Germinal center (tissue), 1 donor: ENCODE data around the gene MRPS25.

Experiments
- DNase-seq: peaks from one replicate; pipeline ENCODE4 v3.0.0; 2012; ENCODE audit warnings: mixed read lengths, low spot score

MRPS25 gene

DNA sequence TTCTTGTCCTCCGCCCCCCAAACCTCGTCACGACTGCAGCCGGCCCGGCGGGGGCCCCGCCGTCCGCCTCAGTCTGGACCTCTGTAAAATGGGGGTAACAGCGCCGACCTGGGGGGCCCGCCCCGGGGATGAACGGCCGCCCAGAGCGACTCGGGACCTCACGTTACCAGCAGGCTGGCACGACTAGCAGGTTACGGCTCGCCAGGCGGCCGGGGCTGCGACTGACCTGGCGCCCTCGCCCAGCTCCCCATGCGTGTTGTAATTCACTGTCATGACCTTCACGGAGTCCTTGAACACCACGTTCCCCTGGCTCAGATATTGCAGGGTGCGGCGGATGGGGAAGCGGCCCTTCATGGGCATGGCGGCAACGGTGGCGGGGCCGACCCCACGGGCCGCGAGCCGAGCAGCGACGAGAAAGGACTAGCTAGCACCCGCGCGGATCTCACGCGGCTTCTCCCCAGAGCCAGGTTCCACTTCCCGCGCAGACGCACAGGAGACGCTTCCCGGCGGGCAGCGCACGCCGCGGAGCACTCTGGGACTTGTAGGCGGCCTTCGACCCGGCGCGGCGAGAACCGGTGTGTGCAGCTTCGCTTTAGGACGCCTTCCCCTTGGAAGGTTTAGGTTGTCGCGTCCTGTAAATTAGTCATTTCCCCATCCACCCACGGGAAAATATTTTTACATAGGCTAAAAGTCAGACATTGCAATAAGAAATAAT lies at the start of gene MRPS25:
Gene MRPS25, minus strand, starts transcription at position 481 of the 715 bp plus-strand sequence. Its CDS starts 121 bp downstream, at position 360.
- DNase-seq, result peak; percentile 94

DNA sequence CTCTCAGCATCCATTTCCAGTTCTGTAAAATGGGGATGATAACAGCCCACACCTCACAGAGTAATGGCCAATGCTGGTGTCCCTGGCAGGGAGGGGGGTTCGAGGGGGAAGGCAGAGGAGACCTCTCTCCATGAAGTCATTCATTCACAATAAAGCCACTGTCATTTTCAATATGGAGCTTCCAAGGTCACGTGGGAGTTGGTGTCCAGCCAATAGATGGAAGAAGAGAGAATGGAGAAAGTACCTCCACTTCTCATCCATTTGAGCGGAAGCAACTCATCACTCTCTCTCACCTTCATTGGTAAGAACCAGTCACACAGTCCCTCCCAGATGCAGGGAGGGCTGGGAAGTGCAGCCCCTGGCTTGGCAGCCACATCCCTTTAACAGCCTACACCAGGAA lies 48.8 kb upstream of the MRPS25 start:
- no peak for DNase-seq

DNA sequence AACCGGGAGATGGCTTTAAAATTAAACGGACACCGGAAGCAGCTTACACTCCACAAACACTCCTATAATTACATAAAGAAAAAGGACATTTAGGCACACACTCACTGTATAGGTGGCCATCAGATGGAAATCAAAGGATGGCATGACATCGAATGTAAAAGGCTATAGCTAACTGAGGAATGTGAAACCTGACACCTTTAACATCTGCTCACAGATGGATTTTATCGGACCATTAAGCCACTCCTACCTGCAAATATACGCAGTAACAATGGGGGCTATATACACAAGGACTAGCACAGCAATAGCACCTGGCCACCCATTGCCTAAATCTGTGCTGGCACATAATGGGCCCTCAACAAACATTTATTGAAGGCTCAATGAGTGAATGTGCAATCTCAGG lies 48.4 kb upstream of the MRPS25 start:
- DNase-seq, result no peak

DNA sequence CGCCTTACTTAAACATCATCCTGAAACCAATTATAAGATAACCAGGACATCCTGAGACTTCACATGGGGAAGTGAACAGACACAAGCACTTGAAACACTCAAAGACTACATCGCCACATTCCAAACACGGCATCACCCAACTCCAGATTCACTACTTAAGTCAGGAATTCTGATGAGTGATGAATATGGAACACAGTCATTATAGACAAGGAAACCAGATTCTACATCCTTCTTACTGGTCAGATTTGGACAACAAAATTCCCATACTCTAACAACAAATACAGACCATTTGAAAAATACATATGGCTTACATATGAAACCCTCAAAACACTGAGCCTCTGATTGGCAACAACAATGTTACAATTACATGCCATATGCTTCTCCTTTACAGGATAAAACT lies 46.9 kb upstream of the MRPS25 start:
- DNase-seq, result no peak

DNA sequence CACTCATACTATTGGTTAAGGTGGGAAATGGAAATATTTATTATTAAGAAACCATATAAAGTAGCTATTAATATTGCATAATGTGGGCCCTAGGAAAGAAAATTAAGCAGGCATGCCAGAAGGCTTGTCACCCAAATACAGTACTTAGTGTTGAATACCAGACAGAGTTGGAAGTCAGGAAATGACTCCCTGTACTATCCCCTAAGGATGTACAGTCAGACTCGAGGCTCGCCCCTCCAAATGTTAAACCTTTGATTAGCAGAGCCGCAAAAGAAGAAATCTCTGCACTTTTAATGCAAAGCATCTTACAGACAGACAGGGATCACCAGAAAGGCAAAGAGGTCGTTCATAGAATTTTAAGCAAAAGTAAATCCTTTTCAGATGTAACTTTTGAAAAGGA lies 45.1 kb upstream of the MRPS25 start:
- DNase-seq, result no peak

DNA sequence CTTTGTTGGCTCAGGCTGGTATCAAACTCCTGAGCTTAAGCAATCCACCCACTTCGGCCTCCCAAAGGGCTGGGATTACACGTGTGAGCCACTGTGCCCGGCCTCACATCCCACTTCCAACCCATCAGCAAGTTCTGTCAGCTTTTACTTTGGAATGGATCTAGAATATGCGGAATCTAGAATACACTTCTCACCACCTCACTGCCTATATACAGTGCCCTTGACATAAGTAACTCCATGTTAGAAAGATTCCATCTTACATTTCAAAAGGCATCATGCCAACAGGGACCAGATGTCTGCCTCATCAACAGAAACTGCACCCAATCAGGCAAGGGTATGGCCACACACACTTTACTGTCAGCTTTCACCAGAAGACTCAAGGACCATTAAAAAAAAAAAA lies 43.8 kb upstream of the MRPS25 start:
- no peak for DNase-seq

DNA sequence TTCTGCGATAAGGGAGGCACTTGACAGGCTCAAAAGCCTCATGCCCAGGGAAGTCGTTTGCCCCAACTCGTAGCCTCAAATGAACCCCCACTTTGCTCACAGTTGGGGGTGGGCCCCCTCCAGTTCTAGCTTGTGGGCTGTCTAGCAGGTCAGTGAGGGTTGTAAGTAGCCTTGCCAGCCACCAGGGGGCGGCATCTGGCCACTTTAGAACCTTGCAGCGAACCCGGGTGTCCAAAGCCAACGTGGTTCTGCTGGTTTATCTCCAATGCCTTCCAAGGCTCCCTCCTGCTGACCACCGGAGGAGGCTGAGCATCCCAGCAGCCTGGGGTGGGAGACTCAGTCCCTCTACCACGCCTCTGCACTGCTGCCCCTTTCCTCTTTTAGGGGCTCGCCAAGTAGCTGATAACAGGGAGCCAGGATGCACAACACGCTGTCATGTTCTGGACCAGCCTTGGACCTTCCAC lies 43.0 kb upstream of the MRPS25 start:
- peak; percentile 88 for DNase-seq

DNA sequence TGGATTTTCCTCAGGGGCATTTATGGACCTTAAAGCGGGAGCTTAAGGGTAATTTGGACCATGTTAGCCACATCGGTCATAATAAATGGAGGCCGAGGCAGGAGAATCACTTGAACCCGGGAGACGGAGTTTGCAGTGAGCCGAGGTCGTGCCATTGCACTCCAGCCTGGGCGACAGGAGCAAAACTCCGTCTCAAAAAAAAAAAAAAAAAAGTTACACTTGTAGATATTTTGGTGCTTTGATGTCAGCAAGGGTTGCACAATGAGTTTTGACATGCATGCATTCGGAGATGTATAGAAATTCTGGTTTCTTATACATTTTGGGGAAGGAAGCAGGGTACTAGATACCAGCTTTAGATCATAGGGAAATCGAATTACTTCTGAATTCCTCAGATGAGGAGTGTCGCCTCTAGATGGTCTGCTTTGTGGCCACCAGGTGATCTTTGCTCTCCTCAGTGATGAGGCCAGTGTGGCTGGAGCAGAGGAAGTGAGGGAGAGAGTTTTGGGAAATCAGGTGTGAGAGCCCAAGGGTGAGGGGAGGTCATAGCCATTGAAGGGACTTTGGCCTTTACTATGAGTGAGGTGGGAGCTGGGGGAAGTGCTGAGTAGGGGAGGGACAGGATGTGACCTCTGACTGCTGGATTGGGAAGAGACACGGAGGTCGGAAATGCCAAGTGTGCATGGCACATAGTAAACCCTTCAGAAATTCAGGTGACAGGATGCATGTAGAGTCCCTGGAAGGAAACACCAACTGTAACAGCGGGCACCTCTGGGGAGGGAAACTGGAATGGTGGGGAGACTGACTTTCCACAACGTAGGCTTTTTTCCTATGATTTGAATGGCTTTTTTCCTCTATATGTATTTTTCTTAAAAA lies 42.2 kb upstream of the MRPS25 start:
- no peak for DNase-seq

DNA sequence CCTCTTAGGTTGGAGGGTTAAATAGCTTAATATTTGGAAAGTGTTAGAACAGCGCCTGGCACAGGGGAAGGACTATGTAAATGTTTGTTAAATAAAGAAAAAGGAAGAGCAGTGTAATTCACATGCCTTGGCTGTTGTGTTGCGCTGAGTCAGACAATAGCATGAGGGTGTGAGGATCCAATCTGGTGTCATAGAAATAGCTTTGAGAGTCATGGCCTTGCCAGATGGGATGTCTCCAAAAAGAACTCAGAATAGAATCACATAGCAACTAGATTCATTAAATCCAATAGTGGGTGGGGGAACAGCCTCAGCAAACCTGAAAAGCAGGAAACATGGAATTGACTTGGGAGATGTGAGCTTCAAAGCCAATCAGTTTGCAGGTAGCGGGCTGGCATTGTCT lies 37.7 kb upstream of the MRPS25 start:
- no peak for DNase-seq

DNA sequence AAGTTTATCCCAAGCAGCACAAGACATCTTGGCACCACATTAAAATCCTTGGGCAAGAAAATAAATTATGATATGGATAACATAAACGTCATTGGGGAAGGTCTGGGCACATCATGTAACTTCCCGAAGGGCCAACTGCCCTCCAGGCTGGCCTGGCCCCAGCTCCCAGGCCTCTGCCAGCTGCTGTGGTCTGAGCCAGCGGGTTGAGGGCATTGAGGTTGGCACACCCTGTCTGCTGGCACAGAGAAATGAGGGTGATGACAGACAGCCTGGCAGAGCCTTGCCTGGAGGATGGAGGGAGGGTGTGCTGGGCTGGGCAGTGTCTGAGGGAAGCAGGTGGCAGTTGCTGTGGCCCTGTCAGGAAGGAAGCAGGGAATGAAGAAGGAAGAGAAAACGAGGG lies 37.1 kb upstream of the MRPS25 start:
- DNase-seq, result no peak

DNA sequence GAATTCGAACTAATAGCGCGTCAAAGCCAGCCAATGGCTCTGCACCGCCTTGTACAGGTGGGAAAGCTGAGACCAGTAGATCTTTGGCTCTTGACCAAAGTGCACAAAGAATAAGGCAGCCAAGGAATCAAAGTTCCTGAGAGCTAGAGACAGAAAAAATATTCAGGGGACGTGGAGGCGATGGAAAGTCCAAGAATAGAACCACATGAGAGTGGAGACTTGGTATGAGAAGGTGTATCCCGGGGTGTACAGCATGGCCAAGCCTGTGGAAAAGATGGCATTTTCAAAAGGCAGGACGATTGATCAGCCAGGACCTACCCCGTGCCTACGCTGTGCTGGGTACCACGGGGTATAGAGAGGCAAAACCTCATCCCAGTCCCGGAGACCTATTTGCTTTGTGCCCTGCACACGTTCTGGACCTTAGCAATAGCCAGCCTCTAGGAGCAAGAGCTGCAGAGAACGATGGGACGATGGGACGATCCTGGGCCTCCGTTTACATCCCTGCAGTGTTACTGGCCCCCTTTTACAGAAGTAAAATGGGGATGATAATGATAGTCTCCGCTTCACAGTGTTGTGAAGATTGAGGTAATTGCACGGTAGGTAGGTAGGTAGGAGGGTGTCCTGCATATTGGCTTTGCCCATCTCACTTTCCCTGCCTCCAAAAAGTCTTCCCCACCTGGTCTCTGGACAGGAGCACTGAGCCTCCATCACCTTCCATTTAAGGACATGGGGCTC lies 34.4 kb upstream of the MRPS25 start:
- no peak for DNase-seq

DNA sequence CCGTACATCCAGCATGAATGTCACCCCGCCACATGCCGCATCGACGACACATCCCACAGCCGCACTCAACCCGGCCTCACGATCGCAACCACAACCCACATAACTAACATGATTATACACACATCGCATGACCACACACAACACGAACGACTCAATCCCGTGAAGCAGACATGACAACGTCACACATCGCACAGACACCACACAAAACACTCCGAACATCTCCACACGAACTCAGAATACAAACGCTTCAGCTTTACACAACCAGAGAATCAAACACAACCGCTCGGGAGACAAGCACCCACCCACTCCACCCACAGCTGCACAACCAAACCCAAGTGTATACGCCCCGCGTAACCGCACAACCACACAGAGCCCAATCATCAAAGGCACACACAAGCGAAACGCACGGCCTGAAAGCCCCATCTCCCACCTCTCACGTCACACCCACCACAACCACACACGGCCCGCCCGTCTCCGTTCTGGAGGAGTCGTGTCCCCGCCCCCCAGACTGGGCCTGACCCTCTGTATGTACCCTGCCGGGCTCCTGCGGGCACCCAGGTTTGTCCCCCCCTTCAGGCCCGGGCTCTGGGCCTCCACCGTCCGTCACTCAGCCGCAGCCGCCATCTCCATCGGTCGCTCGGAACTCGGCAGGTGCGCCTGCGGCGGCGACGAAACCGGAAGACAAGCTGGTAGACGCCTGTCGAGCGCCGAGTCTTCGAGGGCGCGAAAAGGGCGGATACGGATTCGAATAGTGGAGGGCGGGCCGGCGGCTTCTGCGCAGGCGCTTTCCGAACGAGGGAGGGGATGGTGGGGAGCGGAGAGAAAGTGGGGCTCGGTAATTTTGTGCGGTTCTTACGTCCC lies 33.6 kb upstream of the MRPS25 start, which contains the start of gene RBSN:
Gene RBSN, minus strand, starts transcription at position 646 of the 861 bp plus-strand sequence. CDS start 3,028 bp downstream, outside the sequence.
- peak; percentile 94 for DNase-seq

DNA sequence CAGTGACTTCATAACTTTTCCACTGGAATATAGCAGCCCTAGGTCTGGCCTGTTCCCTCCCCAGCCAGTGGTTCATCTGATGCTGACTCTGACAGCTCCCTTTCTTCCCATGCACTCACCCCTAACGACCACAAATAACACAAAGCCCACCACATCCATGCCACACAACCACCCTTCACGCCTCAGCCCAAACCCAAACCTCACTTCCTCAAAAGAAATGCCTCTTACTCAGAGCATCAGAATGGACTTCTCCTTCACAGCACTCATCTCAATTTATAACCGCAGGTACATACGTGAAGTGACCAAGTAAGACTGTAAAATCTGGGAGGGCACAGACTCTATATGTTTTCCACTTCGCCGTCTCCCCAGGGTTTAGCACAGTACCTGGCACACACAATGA lies 32.8 kb upstream of the MRPS25 start:
- peak; percentile 41 for DNase-seq

DNA sequence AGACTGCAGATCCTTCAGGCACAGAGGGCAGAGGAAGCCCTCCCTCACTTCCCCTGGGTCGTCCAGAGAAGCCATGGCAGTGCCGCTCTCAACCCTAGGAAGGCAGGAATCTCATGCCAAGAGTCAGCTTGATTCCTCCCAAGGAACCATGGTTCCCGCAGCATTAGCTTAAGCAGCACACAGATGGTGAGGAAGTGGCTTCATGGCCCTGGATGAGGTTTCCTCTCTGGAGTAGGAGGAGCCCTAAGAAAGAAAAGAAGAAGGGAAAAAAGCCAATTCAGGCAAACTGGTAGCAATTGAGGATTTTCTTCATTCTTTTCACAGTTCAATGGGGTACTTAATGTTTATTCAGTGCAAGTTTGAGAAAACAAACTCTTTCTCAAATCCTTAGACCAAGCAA lies 30.9 kb upstream of the MRPS25 start:
- no peak for DNase-seq

DNA sequence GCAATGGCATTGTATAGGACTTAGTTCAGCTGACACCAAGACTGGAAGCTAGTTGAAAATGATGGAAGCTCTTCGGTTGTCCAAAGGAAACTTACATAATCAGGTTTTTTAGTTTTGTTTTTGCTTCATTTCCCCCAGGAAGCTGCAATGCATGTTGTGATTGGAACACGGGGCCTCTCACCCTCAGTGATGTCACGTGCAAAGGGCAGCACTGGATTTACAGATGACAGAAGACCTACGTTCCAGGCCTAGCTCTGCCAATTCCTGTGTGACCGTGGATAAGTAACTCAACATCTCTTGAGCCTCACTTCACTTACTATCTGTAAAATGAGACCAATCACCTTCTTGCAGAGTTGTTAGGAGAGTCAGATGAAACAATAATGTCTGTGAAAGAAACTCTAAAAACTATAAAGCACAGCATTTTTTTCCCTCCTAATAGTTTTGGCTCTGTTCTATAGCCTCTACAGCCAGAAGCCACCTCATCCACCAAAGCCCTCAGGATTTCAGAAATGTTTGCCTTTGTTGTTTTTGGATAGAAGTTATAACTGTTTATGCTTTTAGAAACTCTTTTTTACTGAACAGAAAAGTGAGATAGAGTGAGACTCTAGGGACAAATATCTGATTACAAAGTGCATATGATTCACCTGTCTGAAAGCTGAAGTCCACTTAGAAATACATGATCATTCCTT lies 29.2 kb upstream of the MRPS25 start:
- DNase-seq, result no peak

DNA sequence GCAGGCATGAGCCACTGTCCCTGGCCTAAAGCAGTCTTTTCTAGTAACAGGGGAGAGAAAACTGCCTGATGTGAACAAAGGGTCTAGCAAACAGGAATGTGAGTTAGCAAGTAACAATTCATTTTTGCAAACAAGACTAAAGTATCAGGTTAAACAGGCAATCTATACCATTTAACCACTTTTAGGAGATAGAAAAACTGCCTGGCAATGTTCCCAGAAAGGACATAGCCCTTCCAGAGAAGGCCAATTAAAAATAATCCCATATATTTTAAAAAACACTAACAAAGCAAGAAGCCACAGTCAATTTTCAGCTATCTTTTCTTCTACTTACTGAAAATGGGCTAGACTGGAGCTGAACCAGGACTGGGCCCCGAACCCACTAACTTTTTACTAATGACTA lies 27.6 kb upstream of the MRPS25 start:
- no peak for DNase-seq

DNA sequence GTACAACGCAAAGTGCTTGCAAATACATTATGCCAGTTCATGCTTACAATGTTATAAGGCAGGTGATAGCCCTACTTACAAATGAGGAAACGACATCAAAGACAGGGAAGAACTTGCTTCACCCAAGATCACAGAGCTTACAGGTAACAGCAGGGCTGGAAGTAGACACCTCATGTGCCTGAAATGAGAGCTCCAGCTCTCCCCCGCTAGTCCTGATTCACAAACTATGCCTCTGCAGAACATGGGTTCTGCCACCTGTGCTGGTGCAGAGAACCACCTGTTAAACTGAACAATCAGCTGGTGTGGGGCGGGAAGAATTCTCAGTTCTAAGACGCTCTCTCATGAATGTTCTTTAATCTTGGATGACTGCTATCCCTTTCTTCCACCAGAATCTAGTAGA lies 26.5 kb upstream of the MRPS25 start:
- no peak for DNase-seq

DNA sequence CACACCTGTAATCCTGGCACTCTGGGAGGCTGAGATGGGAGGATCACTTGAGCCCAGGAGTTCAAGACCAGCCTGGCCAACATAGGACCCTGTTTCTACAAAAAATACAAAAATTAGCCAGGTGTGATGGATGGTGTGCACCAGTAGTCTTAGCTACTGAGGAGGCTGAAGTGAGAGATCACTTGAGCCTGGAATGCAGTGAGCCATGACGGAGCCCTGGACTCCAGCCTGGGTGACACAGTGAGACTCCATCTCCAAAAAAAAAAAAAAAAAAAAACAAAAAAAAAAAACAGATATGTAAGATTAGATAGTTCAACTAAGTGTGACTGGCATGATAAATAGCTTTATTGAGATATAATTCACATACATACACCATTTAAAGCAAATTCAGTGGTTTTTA lies 24.1 kb upstream of the MRPS25 start:
- no peak for DNase-seq

DNA sequence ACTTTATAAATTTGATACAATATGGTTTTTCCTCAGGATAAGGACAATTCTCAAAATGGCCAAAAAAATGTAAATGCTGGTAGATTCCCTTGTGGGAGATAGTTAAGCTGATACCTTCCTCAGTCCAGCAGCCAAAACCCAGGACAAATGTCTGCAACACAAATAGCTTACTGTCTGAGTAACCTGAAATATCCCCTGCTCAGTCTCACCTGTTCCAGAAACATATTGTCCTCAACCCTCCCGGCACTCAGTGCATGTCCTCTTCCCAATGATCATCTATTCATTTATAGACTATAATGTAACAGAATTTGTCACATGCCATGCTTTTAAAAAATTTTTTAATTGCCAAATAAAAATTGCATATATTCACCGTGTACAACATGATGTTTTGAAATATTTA lies 21.6 kb upstream of the MRPS25 start:
- no peak for DNase-seq

DNA sequence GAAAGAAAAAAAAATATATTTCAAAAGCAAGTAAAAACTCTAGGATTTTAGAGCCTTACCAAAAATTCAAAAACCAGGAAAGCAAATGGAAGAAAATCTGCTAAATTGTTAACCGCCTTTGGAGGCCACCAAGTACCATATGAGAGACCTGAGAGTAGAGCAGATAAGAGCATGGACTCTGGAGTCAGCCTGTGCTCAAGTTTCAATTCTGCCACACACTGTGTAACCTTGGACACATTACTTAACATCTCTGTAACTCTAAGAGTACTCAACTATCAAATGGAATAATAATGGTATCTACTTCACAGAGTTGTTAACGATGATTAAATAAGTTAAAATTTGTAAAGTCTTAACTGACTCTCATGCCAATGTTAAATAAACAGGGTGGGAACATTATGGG lies 21.1 kb upstream of the MRPS25 start:
- no peak for DNase-seq

DNA sequence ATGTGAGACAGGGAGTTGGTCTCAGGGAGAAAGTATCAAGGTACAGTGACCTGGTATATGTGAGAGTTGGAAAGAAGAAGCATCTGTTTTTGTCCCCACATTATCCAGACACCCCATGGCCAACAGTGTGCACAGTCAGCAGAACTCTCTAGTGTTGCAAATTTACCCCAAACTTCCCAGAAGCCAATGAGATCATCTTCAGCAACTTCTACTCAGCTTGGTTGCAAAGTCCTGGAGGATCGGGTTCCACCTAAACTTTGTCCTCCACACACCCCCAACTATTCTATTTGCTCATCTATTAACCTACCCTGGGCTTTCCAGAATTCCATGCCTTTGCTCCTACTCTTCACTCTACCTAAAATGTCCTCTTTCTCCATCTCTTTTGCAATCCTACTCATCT lies 18.1 kb upstream of the MRPS25 start:
- DNase-seq, result no peak
